H1 (cell line): ENCODE measurements around the gene LRRC72. TPM values are rescaled to one million over a fixed set of nuclear protein-coding genes. Genes with fewer than 3 reads are reported as not detected.

Experiments
- CTCF ChIA-PET: fragments of 300-600 bp; sonication (Branson Sonifier 250); formaldehyde crosslinking; loops from one replicate; lab custom pipeline; 2021; ENCODE audit not compliant: partially characterized antibody; lab: Charles Lee
- POLR2A ChIA-PET: fragments of 300-600 bp; sonication (Branson Sonifier 250); formaldehyde crosslinking; loops from one replicate; lab custom pipeline; 2021; ENCODE audit warnings: inconsistent platforms; ENCODE audit not compliant: partially characterized antibody; lab: Charles Lee
- DNase-seq, 2 experiments: peaks; one replicate each; pipeline versions ENCODE4 v3.0.0 to v3.0.0-alpha.2; 2010 to 2022; ENCODE audit warnings: low spot score in 2 of 2, low read depth in 1 of 2, mixed read lengths in 1 of 2
- FAIRE-seq: peaks from 2 replicates; lab custom pipeline; 2011; peaks lifted over from hg19 to GRCh38; lab: Jason Lieb, UNC
- H2AFZ ChIP-seq: 2 replicates; pipeline ENCODE4 v1.8.1; 2012; ENCODE audit warnings: low read length, inconsistent platforms
- H2AK5ac ChIP-seq: 2 replicates; pipeline ENCODE4 v1.6.1; 2013; ENCODE audit warnings: low read depth, low read length
- H2BK120ac ChIP-seq: replicated peaks from 2 replicates; pipeline ENCODE3; 2013; ENCODE audit warnings: low read depth, low read length, inconsistent platforms
- H2BK12ac ChIP-seq: 2 replicates; pipeline ENCODE4 v1.6.1; 2013; ENCODE audit warnings: low read depth, low read length
- H2BK15ac ChIP-seq: 2 replicates; pipeline ENCODE4 v1.6.1; 2013; ENCODE audit warnings: low read length
- H2BK20ac ChIP-seq: 2 replicates; pipeline ENCODE4 v1.6.1; 2013; ENCODE audit warnings: low read length
- H2BK5ac ChIP-seq: 2 replicates; pipeline ENCODE4 v1.6.1; 2013; ENCODE audit warnings: low read depth, low read length
- H3K14ac ChIP-seq: 2 replicates; pipeline ENCODE4 v1.6.1; 2013; ENCODE audit warnings: inconsistent platforms; ENCODE audit not compliant: insufficient read length
- H3K18ac ChIP-seq: 2 replicates; pipeline ENCODE4 v1.6.1; 2013; ENCODE audit warnings: low read length; ENCODE audit errors: extremely low read depth
- H3K23ac ChIP-seq: 2 replicates; pipeline ENCODE4 v1.6.1; 2013; ENCODE audit warnings: inconsistent platforms; ENCODE audit not compliant: insufficient read length
- H3K23me2 ChIP-seq: 2 replicates; pipeline ENCODE4 v1.6.1; 2013; ENCODE audit warnings: low read depth, low read length
- H3K27ac ChIP-seq: 2 replicates; pipeline ENCODE4 v1.6.1; 2011; ENCODE audit warnings: low read depth, low read length, inconsistent platforms
- H3K27me3 ChIP-seq, 4 experiments: replicated peaks in 1 of 4; 1 replicate in 1 of 4; 2 replicates in 3 of 4; pipeline versions ENCODE4 v1.6.1 to v1.8.1; 2011 to 2013; ENCODE audit warnings: low read length in 3 of 4, mild to moderate bottlenecking in 3 of 4, inconsistent platforms in 2 of 4, mixed read lengths in 2 of 4, moderate library complexity in 1 of 4; ENCODE audit not compliant: control insufficient read depth in 3 of 4, insufficient read depth in 3 of 4; ENCODE audit errors: extremely low read depth in 1 of 4
- H3K36me3 ChIP-seq, 4 experiments: 2 replicates each; pipeline versions ENCODE4 v1.6.1 to v1.8.1; 2011 to 2013; ENCODE audit warnings: mild to moderate bottlenecking in 4 of 4, low read length in 3 of 4, moderate library complexity in 2 of 4, control low read depth in 1 of 4, inconsistent platforms in 1 of 4; ENCODE audit not compliant: insufficient read depth in 4 of 4, control insufficient read depth in 2 of 4
- H3K4ac ChIP-seq: replicated peaks from 2 replicates; pipeline ENCODE3; 2013; ENCODE audit warnings: low read length, low read depth, mixed read lengths, inconsistent platforms; ENCODE audit not compliant: insufficient read length
- H3K4me1 ChIP-seq, 4 experiments: replicated peaks in 1 of 4; 1 replicate in 1 of 4; 2 replicates in 3 of 4; pipeline versions ENCODE4 v1.6.1 to v1.8.1; 2011 to 2013; ENCODE audit warnings: low read length in 3 of 4, inconsistent platforms in 2 of 4, mixed read lengths in 1 of 4; ENCODE audit not compliant: insufficient read depth in 4 of 4, control insufficient read depth in 3 of 4
- H3K4me2 ChIP-seq, 2 experiments: 2 replicates each; pipeline versions ENCODE4 v1.6.1 to v1.8.1; 2011 to 2013; ENCODE audit warnings: low read depth in 2 of 2, low read length in 2 of 2, control low read depth in 1 of 2, inconsistent platforms in 1 of 2, mild to moderate bottlenecking in 1 of 2; ENCODE audit not compliant: insufficient read depth in 1 of 2
- H3K4me3 ChIP-seq, 4 experiments: fragments of 200-600, 300-600 bp in 1 of 4; sonication (generic), shearing (Covaris generic), sonication (Bioruptor Twin) in 1 of 4; 2 replicates each; pipeline versions ENCODE4 v1.5.1 to v1.8.1; 2011 to 2016; ENCODE audit warnings: low read length in 4 of 4, low read depth in 3 of 4, control low read depth in 2 of 4, inconsistent platforms in 2 of 4, mild to moderate bottlenecking in 2 of 4, mixed read lengths in 1 of 4, moderate library complexity in 1 of 4; ENCODE audit not compliant: insufficient read depth in 2 of 4; ENCODE audit errors: extremely low read depth in 1 of 4
- H3K56ac ChIP-seq: replicated peaks from 2 replicates; pipeline ENCODE3; 2013; ENCODE audit warnings: low read depth, mild to moderate bottlenecking, mixed read lengths, low read length, inconsistent platforms; ENCODE audit not compliant: insufficient read length
- H3K79me1 ChIP-seq: 2 replicates; pipeline ENCODE4 v1.6.1; 2013; ENCODE audit warnings: low read depth, low read length, control low read depth
- H3K79me2 ChIP-seq, 2 experiments: 2 replicates each; pipeline versions ENCODE4 v1.6.1 to v1.8.1; 2012 to 2013; ENCODE audit warnings: low read length in 2 of 2, mild to moderate bottlenecking in 2 of 2, inconsistent platforms in 1 of 2; ENCODE audit not compliant: insufficient read depth in 2 of 2, control insufficient read depth in 1 of 2
- H3K9ac ChIP-seq, 4 experiments: replicated peaks in 1 of 4; 1 replicate in 1 of 4; 2 replicates in 3 of 4; pipeline versions ENCODE4 v1.6.1 to v1.8.1; 2011 to 2013; ENCODE audit warnings: low read depth in 3 of 4, low read length in 3 of 4, control low read depth in 2 of 4, mild to moderate bottlenecking in 2 of 4, moderate library complexity in 2 of 4, inconsistent platforms in 1 of 4; ENCODE audit errors: extremely low read depth in 1 of 4
- H3K9me3 ChIP-seq, 2 experiments: 2 replicates each; pipeline versions ENCODE4 v1.6.1 to v1.8.1; 2012 to 2013; ENCODE audit warnings: mild to moderate bottlenecking in 2 of 2, moderate library complexity in 2 of 2, control low read depth in 1 of 2, inconsistent platforms in 1 of 2, low read depth in 1 of 2, low read length in 1 of 2, mixed read lengths in 1 of 2; ENCODE audit not compliant: insufficient read depth in 2 of 2
- H4K20me1 ChIP-seq, 2 experiments: replicated peaks in 1 of 2; 2 replicates each; pipeline versions ENCODE3 to v1.8.1; 2011 to 2013; ENCODE audit warnings: inconsistent platforms in 2 of 2, low read length in 2 of 2, mild to moderate bottlenecking in 1 of 2; ENCODE audit not compliant: insufficient read depth in 2 of 2, control insufficient read depth in 1 of 2
- H4K5ac ChIP-seq: 2 replicates; pipeline ENCODE4 v1.6.1; 2013; ENCODE audit warnings: low read length, low read depth, mixed read lengths, inconsistent platforms; ENCODE audit not compliant: insufficient read length
- H4K8ac ChIP-seq: 2 replicates; pipeline ENCODE4 v1.8.0; 2013; ENCODE audit warnings: mild to moderate bottlenecking, moderate library complexity, low read length, inconsistent platforms; ENCODE audit not compliant: insufficient read depth; ENCODE audit errors: extremely low read depth
- H4K91ac ChIP-seq: replicated peaks from 2 replicates; pipeline ENCODE3; 2013; ENCODE audit warnings: low read length, mixed read lengths, inconsistent platforms; ENCODE audit not compliant: insufficient read length
- ASH2L ChIP-seq: fragments of 200-600, 300-600 bp; sonication (generic); IDR thresholded peaks from one replicate; pipeline ENCODE4 v1.7.1; 2017; ENCODE audit warnings: low read length
- CBX8 ChIP-seq: fragments of 300-800, 300-1000 bp; sonication (generic); IDR thresholded peaks from 2 replicates; pipeline ENCODE4 v1.7.1; 2016; ENCODE audit warnings: low read depth, low read length, borderline replicate concordance
- CHD1 ChIP-seq: IDR thresholded peaks from 2 replicates; pipeline ENCODE4 v1.6.1; 2012; ENCODE audit warnings: low read depth, low read length, improper control_type of control experiment
- CREB1 ChIP-seq: IDR thresholded peaks from 2 replicates; pipeline ENCODE4 v1.6.1; 2012; ENCODE audit warnings: inconsistent platforms
- EP300 ChIP-seq, 2 experiments: IDR thresholded peaks; 1 replicate in 1 of 2; 2 replicates in 1 of 2; pipeline ENCODE4 v1.6.1; 2011 to 2012; ENCODE audit warnings: low read depth in 2 of 2, low read length in 2 of 2, mild to moderate bottlenecking in 2 of 2, borderline replicate concordance in 1 of 2, inconsistent platforms in 1 of 2, moderate library complexity in 1 of 2
- FOSL1 ChIP-seq: IDR thresholded peaks from 2 replicates; pipeline ENCODE4 v1.6.1; 2011; ENCODE audit warnings: mild to moderate bottlenecking, low read depth, low read length, moderate library complexity; ENCODE audit not compliant: insufficient read depth
- KDM4A ChIP-seq: IDR thresholded peaks from one replicate; pipeline ENCODE4 v1.7.1; 2012; ENCODE audit warnings: low read depth, mild to moderate bottlenecking, moderate library complexity, low read length, inconsistent platforms; ENCODE audit not compliant: severe bottlenecking
- KDM5A ChIP-seq: fragments of 200-600 bp; IDR thresholded peaks from 2 replicates; pipeline ENCODE4 v1.7.1; 2012; ENCODE audit warnings: mild to moderate bottlenecking, low read length, inconsistent platforms, mixed read lengths
- NRF1 ChIP-seq: IDR thresholded peaks from 2 replicates; pipeline ENCODE4 v1.6.1; 2011; ENCODE audit warnings: mild to moderate bottlenecking, low read depth, low read length, improper control_type of control experiment
- SIN3A ChIP-seq, 2 experiments: IDR thresholded peaks in 1 of 2; conservative IDR thresholded peaks in 1 of 2; 2 replicates each; pipeline ENCODE4 v1.6.1; 2011 to 2012; ENCODE audit warnings: low read length in 2 of 2, improper control_type of control experiment in 1 of 2, low read depth in 1 of 2, mild to moderate bottlenecking in 1 of 2
- SRF ChIP-seq: IDR thresholded peaks from 2 replicates; pipeline ENCODE4 v1.6.1; 2011; ENCODE audit warnings: mild to moderate bottlenecking, low read depth, low read length, moderate library complexity
- TCF12 ChIP-seq: IDR thresholded peaks from 2 replicates; pipeline ENCODE4 v1.6.1; 2011; ENCODE audit warnings: low read depth, mild to moderate bottlenecking, low read length
- WGBS, 2 experiments: shearing (Covaris generic) in 1 of 2; methylation state at CpG; one replicate each; pipeline versions ENCODE4 v1.1.6 to v1.1.7; 2013 to 2015; ENCODE audit warnings: low lambda C conversion rate in 2 of 2, mixed read lengths in 2 of 2, inconsistent platforms in 1 of 2, low coverage in 1 of 2, missing lambda C conversion rate in 1 of 2; ENCODE audit not compliant: insufficient replicate concordance in 2 of 2, insufficient coverage in 1 of 2, insufficient read length in 1 of 2; ENCODE audit errors: extremely low coverage in 1 of 2, missing lambda C conversion rate in 1 of 2; 5-methylcytosine and 5-hydroxymethylcytosine counted together
- polyA plus RNA-seq, 7 experiments: library from polyadenylated mRNA; depleted of rRNA in 3 of 7; stranded (reverse) in 5 of 7; unstranded in 2 of 7; fragments of >200 nt in 5 of 7; fragments of 200-250 nt in 2 of 7; gene quantifications; 1 replicate in 5 of 7; 2 replicates in 1 of 7; 4 replicates in 1 of 7; pipeline versions ENCODE4 v1.2.1 to v1.2.3, GENCODE V29; 2011 to 2013; ENCODE audit warnings: missing spikeins in 2 of 7, mixed read lengths in 2 of 7
- total RNA-seq: library from RNA; stranded (reverse); fragmentation: NEBNext Ultra II Directional; extraction: Animal tissue kit (Norgen Biotek cat#: 25700); gene quantifications from 2 replicates; pipeline ENCODE4 v1.2.1, GENCODE V29; 2021
- TF ChIP-seq, protein P1 (sequence below): IDR thresholded peaks from 2 replicates; pipeline ENCODE4 v1.6.1; 2012; ENCODE audit warnings: inconsistent platforms
- TF ChIP-seq, protein P2 (sequence below): IDR thresholded peaks from 2 replicates; pipeline ENCODE4 v1.6.1; 2011; ENCODE audit warnings: low read depth, mild to moderate bottlenecking, low read length; ENCODE audit not compliant: insufficient read depth

The LRRC72 gene
- total and polyA plus RNA-seq, 2 of the 8 experiments (the other 6 are each of a cell fraction or from before 2014, with no cell fraction given): not detected

DNA sequence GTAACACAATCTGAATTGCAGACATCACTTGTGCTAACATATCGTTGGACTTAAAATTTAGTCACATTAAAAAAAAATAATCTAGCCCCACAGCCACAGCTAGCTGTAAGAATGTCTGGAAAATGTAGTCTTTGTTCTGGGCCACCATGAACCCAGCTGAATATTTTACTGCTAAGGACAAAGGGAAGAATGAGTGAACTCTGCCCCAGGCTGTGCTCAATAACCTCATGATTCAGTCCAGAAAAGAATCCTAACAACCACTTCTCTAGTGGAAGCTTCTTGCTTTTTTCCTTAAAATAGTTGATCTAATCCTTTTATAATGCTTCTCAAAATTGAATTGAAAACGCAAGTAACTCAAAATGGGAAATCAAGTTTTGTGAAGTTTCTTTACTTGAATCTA is 35.5 kb upstream of the LRRC72 start:
- no peak overlapping the region for H3K4ac ChIP-seq
- H3K36me3 ChIP-seq: no peaks in the 10 kb centered on the region
- no peak overlapping the region for H3K18ac ChIP-seq
- ChIA-PET POLR2A (no interaction called here), CTCF (interaction anchor here (0.9 to 1.0 kb wide), 2 partner anchors 8 to 12 kb away, joined by 3 to 4 read pairs; no protein-coding TSS in a partner anchor)
- no peak overlapping the region for H2BK5ac ChIP-seq
- H3K27ac ChIP-seq: no peak overlapping the region
- no peak overlapping the region for H3K23ac ChIP-seq
- H2BK20ac ChIP-seq: no peak overlapping the region
- no peak overlapping the region for H3K56ac ChIP-seq
- no peaks in the 10 kb centered on the region for H3K27me3 ChIP-seq
- H3K23me2 ChIP-seq: no peaks in the 10 kb centered on the region
- H3K4me3 ChIP-seq: no peak overlapping the region
- H2BK120ac ChIP-seq: no peak overlapping the region
- H3K9me3 ChIP-seq: no peaks in the 10 kb centered on the region
- H4K20me1 ChIP-seq: no peaks in the 10 kb centered on the region
- WGBS, 2 experiments: 84% methylated on average over 2 of the region's 2 CpGs; no CpG with 5 or more reads in 1 of the 2 experiments
- H3K79me1 ChIP-seq: no peaks in the 10 kb centered on the region
- no peak overlapping the region for H2AK5ac ChIP-seq
- H3K4me2 ChIP-seq: no peak overlapping the region
- no peaks in the 10 kb centered on the region for H3K79me2 ChIP-seq
- H3K9ac ChIP-seq: no peak overlapping the region
- DNase-seq (no peak), FAIRE-seq (no peak)
- H4K5ac ChIP-seq: no peak overlapping the region
- no peak overlapping the region for H4K8ac ChIP-seq
- no peak overlapping the region for H4K91ac ChIP-seq
- H2AFZ ChIP-seq: no peak overlapping the region
- H3K14ac ChIP-seq: no peak overlapping the region
- no peak overlapping the region for H2BK15ac ChIP-seq
- H3K4me1 ChIP-seq: no peaks in the 10 kb centered on the region
- H2BK12ac ChIP-seq: no peak overlapping the region
- TF ChIP-seq TCF12 (no peak), KDM4A (no peak), KDM5A (no peak), CHD1 (no peak), EP300 (IDR thresholded peaks at IDR 0.05; ENCODE audit: borderline replicate concordance in 1 of 2, low read depth in 2 of 2, low read length in 2 of 2) (no peak), SRF (no peak), FOSL1 (no peak), NRF1 (no peak), ASH2L (no peak), SIN3A (conservative IDR thresholded peaks at IDR 0.05 in 1 of 2, IDR thresholded peaks at IDR 0.05 in 1 of 2; ENCODE audit: low read depth in 1 of 2, low read length in 2 of 2) (no peak), CBX8 (no peak), CREB1 (no peak)
- TF ChIP-seq, protein P1, sequence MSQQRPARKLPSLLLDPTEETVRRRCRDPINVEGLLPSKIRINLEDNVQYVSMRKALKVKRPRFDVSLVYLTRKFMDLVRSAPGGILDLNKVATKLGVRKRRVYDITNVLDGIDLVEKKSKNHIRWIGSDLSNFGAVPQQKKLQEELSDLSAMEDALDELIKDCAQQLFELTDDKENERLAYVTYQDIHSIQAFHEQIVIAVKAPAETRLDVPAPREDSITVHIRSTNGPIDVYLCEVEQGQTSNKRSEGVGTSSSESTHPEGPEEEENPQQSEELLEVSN: no peak
- TF ChIP-seq, protein P2, sequence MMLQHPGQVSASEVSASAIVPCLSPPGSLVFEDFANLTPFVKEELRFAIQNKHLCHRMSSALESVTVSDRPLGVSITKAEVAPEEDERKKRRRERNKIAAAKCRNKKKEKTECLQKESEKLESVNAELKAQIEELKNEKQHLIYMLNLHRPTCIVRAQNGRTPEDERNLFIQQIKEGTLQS: no peak
